ENCODE data around the gene TOMM20. TPM values are rescaled to one million over a fixed set of nuclear protein-coding genes. Genes with fewer than 3 reads are reported as not detected.

Gene TOMM20
- total RNA-seq, 1 donor from 2014 or later = 89.1 TPM

- Mint-ChIP-seq H3K36me3 (ENCODE audit: low read depth) (no peaks in the 10 kb centered on the region), H3K9me3 (ENCODE audit: low read depth) (no peaks in the 10 kb centered on the region), H3K27ac (ENCODE audit: unreplicated experiment) (no peak overlapping the region), H3K4me1 (ENCODE audit: low read depth) (peaks cover 38% of the 10 kb centered on the region), H3K27me3 (ENCODE audit: low read depth) (no peaks in the 10 kb centered on the region), H3K4me3 (ENCODE audit: unreplicated experiment) (no peak overlapping the region)
- no peak for TF ChIP-seq CTCF (IDR thresholded peaks at IDR 0.05)
- DNase-seq (ENCODE audit: low spot score) = no peak
Measured at GRCh38 chr1:235079443-235080296, 49.0 kb downstream of the TOMM20 start.

GRCh38 chr1:235078480-235079381 is 49.9 kb downstream of the TOMM20 start:
- no peak for DNase-seq (ENCODE audit: low spot score)
- H3K4me3 Mint-ChIP-seq (ENCODE audit: unreplicated experiment) = no peak overlapping the region
- no peaks in the 10 kb centered on the region for H3K9me3 Mint-ChIP-seq (ENCODE audit: low read depth)
- H3K4me1 Mint-ChIP-seq (ENCODE audit: low read depth) = peaks cover 41% of the 10 kb centered on the region
- H3K27ac Mint-ChIP-seq (ENCODE audit: unreplicated experiment) = no peak overlapping the region
- H3K36me3 Mint-ChIP-seq (ENCODE audit: low read depth) = no peaks in the 10 kb centered on the region
- no peaks in the 10 kb centered on the region for H3K27me3 Mint-ChIP-seq (ENCODE audit: low read depth)
- TF ChIP-seq CTCF (IDR thresholded peaks at IDR 0.05) = no peak

- Mint-ChIP-seq H3K27ac (ENCODE audit: unreplicated experiment) (no peak overlapping the region), H3K36me3 (ENCODE audit: low read depth) (no peaks in the 10 kb centered on the region), H3K4me3 (ENCODE audit: unreplicated experiment) (no peak overlapping the region), H3K9me3 (ENCODE audit: low read depth) (no peaks in the 10 kb centered on the region), H3K27me3 (ENCODE audit: low read depth) (no peaks in the 10 kb centered on the region), H3K4me1 (ENCODE audit: low read depth) (peaks cover 32% of the 10 kb centered on the region)
- TF ChIP-seq CTCF (IDR thresholded peaks at IDR 0.05) = no peak
- DNase-seq (ENCODE audit: low spot score) = no peak
Measured at GRCh38 chr1:235077571-235078479, 50.8 kb downstream of the TOMM20 start.

- DNase-seq (ENCODE audit: low spot score) = no peak
- no peaks in the 10 kb centered on the region for H3K36me3 Mint-ChIP-seq (ENCODE audit: low read depth)
- H3K27ac Mint-ChIP-seq (ENCODE audit: unreplicated experiment) = no peak overlapping the region
- no peak overlapping the region for H3K4me3 Mint-ChIP-seq (ENCODE audit: unreplicated experiment)
- no peaks in the 10 kb centered on the region for H3K27me3 Mint-ChIP-seq (ENCODE audit: low read depth)
- H3K4me1 Mint-ChIP-seq (ENCODE audit: low read depth) = peaks cover 30% of the 10 kb centered on the region
- no peak for TF ChIP-seq CTCF (IDR thresholded peaks at IDR 0.05)
- H3K9me3 Mint-ChIP-seq (ENCODE audit: low read depth) = no peaks in the 10 kb centered on the region
Measured at GRCh38 chr1:235077163-235077540, 51.5 kb downstream of the TOMM20 start.

Measured in chondrocyte (in vitro differentiated cells).